Naive B cell (primary cell): ENCODE results near the gene SETD1A. TPM values are rescaled to one million over a fixed set of nuclear protein-coding genes. Genes with fewer than 3 reads are reported as not detected.

Experiments
- ATAC-seq, 2 donors: fragments of 150-1000 bp; cut with Tn5 transposase; 2 replicates each; pipeline ENCODE4 v1.10.0; 2021; ENCODE audit warnings: low read depth in 2 of 2, mild to moderate bottlenecking in 2 of 2, moderate library complexity in 2 of 2
- DNase-seq: peaks from one replicate; pipeline ENCODE4 v3.0.0; 2022
- H3K27ac Mint-ChIP-seq, 6 donors: one replicate each; pipeline ENCODE4 v1.8.0; 2020 to 2022; ENCODE audit warnings: mild to moderate bottlenecking in 6 of 6, mixed read lengths in 6 of 6, moderate library complexity in 5 of 6, inconsistent platforms in 2 of 6
- H3K27me3 Mint-ChIP-seq, 3 donors: one replicate each; pipeline ENCODE4 v1.8.0; 2021 to 2022; ENCODE audit warnings: mixed read lengths in 3 of 3, mild to moderate bottlenecking in 1 of 3
- H3K36me3 Mint-ChIP-seq, 2 donors: one replicate each; pipeline ENCODE4 v1.8.0; 2020 to 2022; ENCODE audit warnings: mixed read lengths in 2 of 2, inconsistent platforms in 1 of 2, mild to moderate bottlenecking in 1 of 2
- H3K4me1 Mint-ChIP-seq, 3 donors: one replicate each; pipeline ENCODE4 v1.8.0; 2020 to 2022; ENCODE audit warnings: mixed read lengths in 3 of 3, inconsistent platforms in 1 of 3, mild to moderate bottlenecking in 1 of 3, moderate library complexity in 1 of 3
- H3K4me3 Mint-ChIP-seq, 8 donors: one replicate each; pipeline ENCODE4 v1.8.0; 2020 to 2022; ENCODE audit warnings: mild to moderate bottlenecking in 8 of 8, mixed read lengths in 8 of 8, moderate library complexity in 8 of 8, inconsistent platforms in 2 of 8
- H3K9me3 Mint-ChIP-seq, 7 donors: one replicate each; pipeline ENCODE4 v1.8.0; 2020 to 2022; ENCODE audit warnings: mixed read lengths in 7 of 7, mild to moderate bottlenecking in 5 of 7, inconsistent platforms in 2 of 7, moderate library complexity in 1 of 7
- polyA plus RNA-seq, 6 donors: library from polyadenylated mRNA; unstranded; fragments of 300-500 nt; fragmentation: Illumina TruSeq; gene quantifications; one replicate each; pipeline ENCODE4 v1.2.3, GENCODE V29; 2021; ENCODE audit warnings: low read depth in 6 of 6

Gene SETD1A
- polyA plus RNA-seq, 6 donors from 2014 or later = 0.69 to 2.8 (median 0.85) TPM; not detected in 1

DNA sequence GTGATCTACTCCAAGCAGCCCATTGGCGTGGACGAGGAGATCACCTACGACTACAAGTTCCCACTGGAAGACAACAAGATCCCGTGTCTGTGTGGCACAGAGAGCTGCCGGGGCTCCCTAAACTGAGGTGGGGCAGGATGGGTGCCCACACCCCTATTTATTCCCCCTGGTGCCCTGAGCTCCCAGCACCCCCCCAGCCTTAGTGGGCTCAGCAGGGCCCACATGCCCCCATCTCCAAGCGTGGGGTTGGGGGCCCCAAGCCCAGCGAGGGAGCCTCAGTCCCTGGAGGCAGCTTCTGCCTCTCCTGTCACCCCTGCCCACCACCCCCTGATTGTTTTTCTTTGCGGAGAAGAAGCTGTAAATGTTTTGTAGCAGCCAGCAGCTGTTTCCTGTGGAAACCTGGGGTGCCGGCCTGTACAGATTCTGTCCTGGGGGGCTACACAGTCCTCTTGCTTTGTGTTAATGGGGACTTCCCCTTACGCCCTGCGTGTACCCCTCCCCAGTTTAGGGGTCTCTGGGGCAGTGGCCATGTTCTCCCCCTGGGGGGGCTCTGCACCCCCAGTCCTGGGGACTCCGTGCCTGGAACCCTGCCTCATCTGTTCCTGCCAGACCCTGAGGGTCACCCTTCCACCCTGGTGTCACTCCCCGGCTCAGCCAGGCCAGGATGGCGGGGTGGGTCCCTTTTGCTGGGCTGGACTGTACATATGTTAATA, 26.5 kb downstream of the SETD1A start:
- Mint-ChIP-seq H3K4me1 (peaks cover 2 to 11% (median 5%) of the 10 kb centered on the region in 3 donors), H3K4me3 (no peak overlapping the region), H3K9me3 (no peaks in the 10 kb centered on the region), H3K27ac (peak overlapping the region in 3 of 6 donors; percentile 18 to 86 (median 73)), H3K27me3 (no peaks in the 10 kb centered on the region), H3K36me3 (peaks cover 0 to 7% of the 10 kb centered on the region in 2 donors)
- ATAC-seq (no peak), DNase-seq (no peak)

DNA sequence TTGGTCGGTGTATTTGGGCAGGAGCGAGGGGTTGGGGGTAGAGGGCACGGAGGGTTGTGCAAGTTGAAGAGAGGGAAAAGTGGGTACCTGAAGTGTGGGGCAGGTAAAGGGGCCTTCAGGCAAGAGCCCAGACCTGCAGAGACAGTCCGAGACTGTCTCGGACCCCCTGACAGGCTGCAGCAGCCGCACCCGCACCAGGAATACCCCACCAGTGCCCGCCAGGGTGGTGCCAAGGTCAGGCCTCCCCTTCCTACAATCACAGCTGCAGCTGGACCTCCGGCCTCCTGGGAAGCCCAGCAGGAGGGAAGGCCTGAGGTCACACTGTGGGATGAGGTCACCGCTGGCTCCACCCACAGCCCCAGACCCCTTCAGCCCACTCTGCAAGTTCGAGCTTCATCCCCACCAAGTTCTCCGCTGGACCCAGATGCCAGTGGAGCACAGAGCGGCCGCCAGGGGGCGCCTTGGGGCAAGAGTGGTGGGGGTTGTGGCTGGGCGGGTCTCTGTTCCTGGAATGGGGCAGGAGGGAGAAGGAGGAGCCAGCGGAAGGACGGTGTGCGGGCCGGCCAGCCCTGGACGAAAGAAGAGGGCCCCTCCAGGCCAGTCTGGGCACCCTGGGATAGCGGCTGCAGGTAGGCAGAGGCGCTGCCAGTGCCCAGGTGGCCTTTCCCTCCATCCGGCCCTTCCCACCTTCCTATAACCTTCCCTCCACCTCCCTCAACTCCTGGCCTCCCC, 27.3 kb downstream of the SETD1A start, which contains the start of gene HSD3B7:
HSD3B7 (plus strand) TSS at position 539 of the 732 bp plus-strand sequence. CDS start 452 bp downstream, outside the sequence.
- Mint-ChIP-seq H3K36me3 (peaks cover 0 to 7% of the 10 kb centered on the region in 2 donors), H3K4me1 (peaks cover 2 to 11% (median 5%) of the 10 kb centered on the region in 3 donors), H3K9me3 (no peaks in the 10 kb centered on the region), H3K4me3 (no peak within 1 kb of the TSS), H3K27ac (peak within 1 kb of the TSS in 2 of 6 donors; percentile 71 to 86), H3K27me3 (no peaks in the 10 kb centered on the region)
- peak; percentile 67 for DNase-seq
- ATAC-seq = peak; percentile 77 to 83

DNA sequence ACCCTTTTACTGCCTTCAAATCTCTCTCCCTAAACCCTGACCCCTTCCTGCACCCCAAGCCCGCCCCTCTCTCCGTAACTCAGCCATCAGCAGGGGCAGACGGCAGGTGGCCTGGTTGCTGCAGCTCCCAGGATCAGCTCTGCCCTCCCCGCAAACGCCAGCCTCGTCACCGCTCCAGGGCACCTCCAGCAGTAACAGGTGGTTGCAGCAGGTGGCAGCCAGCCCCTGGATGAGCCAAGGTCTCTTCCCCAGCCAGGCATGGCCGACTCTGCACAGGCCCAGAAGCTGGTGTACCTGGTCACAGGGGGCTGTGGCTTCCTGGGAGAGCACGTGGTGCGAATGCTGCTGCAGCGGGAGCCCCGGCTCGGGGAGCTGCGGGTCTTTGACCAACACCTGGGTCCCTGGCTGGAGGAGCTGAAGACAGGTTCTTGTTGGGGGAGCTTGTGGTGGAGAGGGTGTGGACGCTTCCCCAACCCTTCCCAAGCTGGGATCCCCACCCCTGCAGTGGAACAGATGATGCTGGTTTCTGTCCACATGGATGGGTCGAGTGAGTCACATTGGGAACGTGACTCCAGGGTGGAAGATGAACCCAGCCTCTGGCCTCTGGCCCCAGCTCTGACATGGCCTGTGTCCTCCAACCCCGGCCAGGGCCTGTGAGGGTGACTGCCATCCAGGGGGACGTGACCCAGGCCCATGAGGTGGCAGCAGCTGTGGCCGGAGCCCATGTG, 28.0 kb downstream of the SETD1A start:
- no peak for DNase-seq
- no peaks in the 10 kb centered on the region for H3K27me3 Mint-ChIP-seq
- H3K9me3 Mint-ChIP-seq = no peaks in the 10 kb centered on the region
- H3K27ac Mint-ChIP-seq = no peak overlapping the region
- no peak overlapping the region for H3K4me3 Mint-ChIP-seq
- ATAC-seq = peak; percentile 13 to 17
- peaks cover 0 to 7% of the 10 kb centered on the region in 2 donors for H3K36me3 Mint-ChIP-seq
- peaks cover 0 to 7% (median 2%) of the 10 kb centered on the region in 3 donors for H3K4me1 Mint-ChIP-seq

DNA sequence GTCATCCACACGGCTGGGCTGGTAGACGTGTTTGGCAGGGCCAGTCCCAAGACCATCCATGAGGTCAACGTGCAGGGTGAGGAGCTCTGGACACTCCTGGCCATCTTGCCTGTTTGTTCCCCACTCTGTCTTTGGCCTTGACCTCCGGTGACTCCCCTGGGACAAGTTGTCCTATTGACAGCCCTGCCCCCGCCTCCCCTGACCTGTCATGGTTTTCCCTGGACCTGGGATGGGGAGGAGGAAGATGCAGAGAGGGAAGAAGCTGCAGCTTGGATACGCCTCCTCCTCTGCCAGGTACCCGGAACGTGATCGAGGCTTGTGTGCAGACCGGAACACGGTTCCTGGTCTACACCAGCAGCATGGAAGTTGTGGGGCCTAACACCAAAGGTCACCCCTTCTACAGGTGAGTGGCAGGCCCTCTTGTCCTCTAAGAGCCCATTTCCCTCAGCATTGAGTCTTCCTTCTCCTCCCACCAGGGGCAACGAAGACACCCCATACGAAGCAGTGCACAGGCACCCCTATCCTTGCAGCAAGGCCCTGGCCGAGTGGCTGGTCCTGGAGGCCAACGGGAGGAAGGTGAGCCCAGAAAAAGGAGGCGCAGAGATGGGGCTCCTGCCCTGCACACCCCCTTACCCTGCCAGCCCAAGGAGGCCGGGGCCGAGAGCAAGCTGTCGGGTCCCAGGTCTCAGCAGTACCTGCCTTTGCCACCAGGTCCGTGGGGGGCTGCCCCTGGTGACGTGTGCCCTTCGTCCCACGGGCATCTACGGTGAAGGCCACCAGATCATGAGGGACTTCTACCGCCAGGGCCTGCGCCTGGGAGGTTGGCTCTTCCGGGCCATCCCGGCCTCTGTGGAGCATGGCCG, 28.8 kb downstream of the SETD1A start:
- peaks cover 0 to 7% (median 2%) of the 10 kb centered on the region in 3 donors for H3K4me1 Mint-ChIP-seq
- H3K27ac Mint-ChIP-seq = peak overlapping the region in 2 of 6 donors; percentile 56 to 71
- H3K27me3 Mint-ChIP-seq = peaks cover 0 to 6% (median 0%) of the 10 kb centered on the region in 3 donors
- no peaks in the 10 kb centered on the region for H3K9me3 Mint-ChIP-seq
- DNase-seq = no peak
- ATAC-seq = no peak
- H3K36me3 Mint-ChIP-seq = peaks cover 0 to 7% of the 10 kb centered on the region in 2 donors
- H3K4me3 Mint-ChIP-seq = peak overlapping the region in 1 of 8 donors; percentile 53

- Mint-ChIP-seq H3K4me3 (no peak overlapping the region), H3K36me3 (peaks cover 0 to 4% of the 10 kb centered on the region in 2 donors), H3K9me3 (no peaks in the 10 kb centered on the region), H3K27ac (no peak overlapping the region), H3K4me1 (peaks cover 0 to 4% (median 2%) of the 10 kb centered on the region in 3 donors), H3K27me3 (peaks cover 0 to 6% (median 0%) of the 10 kb centered on the region in 3 donors)
- ATAC-seq = no peak
- no peak for DNase-seq
These were observed 30.1 kb downstream of the SETD1A start for GRCh38 chr16:30987581-30988190.

- H3K36me3 Mint-ChIP-seq = no peaks in the 10 kb centered on the region
- ATAC-seq = no peak
- peaks cover 0 to 6% (median 0%) of the 10 kb centered on the region in 3 donors for H3K27me3 Mint-ChIP-seq
- no peak overlapping the region for H3K4me3 Mint-ChIP-seq
- DNase-seq = no peak
- no peak overlapping the region for H3K27ac Mint-ChIP-seq
- no peaks in the 10 kb centered on the region for H3K9me3 Mint-ChIP-seq
- peaks cover 0 to under 1% (median 0%) of the 10 kb centered on the region in 3 donors for H3K4me1 Mint-ChIP-seq
These were observed 32.0 kb downstream of the SETD1A start for GRCh38 chr16:30989469-30990047.

GRCh38 chr16:30990105-30990504, 32.6 kb downstream of the SETD1A start:
- no peaks in the 10 kb centered on the region for H3K36me3 Mint-ChIP-seq

DNA sequence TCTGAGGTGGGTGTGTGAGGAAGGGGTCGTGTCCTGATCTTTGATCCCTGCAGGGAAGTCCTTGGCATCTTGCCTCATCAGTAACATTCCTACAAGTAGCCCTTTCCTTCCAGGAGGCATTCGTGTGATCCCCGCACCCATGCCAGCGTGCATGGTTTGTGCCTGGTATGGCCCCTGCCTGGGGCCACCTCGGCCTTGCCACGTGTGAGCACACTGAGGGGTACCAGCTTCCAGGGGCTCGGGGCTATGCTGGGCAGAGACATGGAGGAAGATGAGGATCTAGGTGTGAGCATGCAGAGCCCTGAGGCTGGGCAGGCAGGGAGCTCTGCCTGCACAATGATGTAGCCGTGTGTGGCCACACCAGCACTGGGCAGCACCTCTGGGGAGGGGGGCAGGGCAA, 33.5 kb downstream of the SETD1A start:
- no peaks in the 10 kb centered on the region for H3K9me3 Mint-ChIP-seq
- peaks cover 0 to 6% (median 0%) of the 10 kb centered on the region in 3 donors for H3K27me3 Mint-ChIP-seq
- H3K27ac Mint-ChIP-seq = no peak overlapping the region
- no peak overlapping the region for H3K4me3 Mint-ChIP-seq
- H3K36me3 Mint-ChIP-seq = no peaks in the 10 kb centered on the region
- H3K4me1 Mint-ChIP-seq = no peaks in the 10 kb centered on the region
- ATAC-seq (no peak), DNase-seq (no peak)

More at GRCh38 chr16:30990105-30990504, 32.6 kb downstream of the SETD1A start:
- Mint-ChIP-seq H3K27ac (no peak overlapping the region), H3K4me3 (peak overlapping the region in 1 of 8 donors; percentile 80), H3K4me1 (no peaks in the 10 kb centered on the region), H3K27me3 (peaks cover 0 to 6% (median 0%) of the 10 kb centered on the region in 3 donors), H3K9me3 (no peaks in the 10 kb centered on the region)
- ATAC-seq (no peak), DNase-seq (no peak)

DNA sequence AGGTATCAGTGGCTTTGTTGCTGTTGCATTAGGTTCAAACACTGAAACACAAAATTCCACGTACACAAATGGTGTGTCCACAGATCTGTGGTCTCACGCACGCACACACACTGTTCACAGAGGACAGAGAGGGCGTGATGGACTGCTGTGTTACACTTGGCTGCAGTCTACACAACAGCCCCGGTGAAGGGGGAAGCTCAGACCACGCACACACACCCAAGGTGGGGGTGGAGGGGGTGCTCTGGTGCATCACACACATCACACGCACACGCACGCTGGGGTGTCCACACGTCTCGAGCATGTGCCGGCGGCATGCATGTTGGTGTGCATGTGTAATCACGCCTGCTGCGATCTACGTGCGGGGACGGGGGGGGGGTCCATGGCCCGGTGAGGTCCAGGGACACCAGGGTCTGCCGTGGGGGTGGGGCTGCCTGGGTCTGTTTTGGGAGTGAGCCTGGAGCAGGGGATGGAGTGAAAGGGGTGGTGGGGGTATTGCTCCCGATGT, 34.8 kb downstream of the SETD1A start:
- Mint-ChIP-seq H3K4me3 (no peak overlapping the region), H3K9me3 (no peaks in the 10 kb centered on the region), H3K4me1 (peaks cover 0 to 3% (median 0%) of the 10 kb centered on the region in 3 donors), H3K27ac (no peak overlapping the region), H3K36me3 (no peaks in the 10 kb centered on the region), H3K27me3 (peaks cover 0 to 6% (median 0%) of the 10 kb centered on the region in 3 donors)
- ATAC-seq (no peak), DNase-seq (no peak)

GRCh38 chr16:30992931-30993816, 35.6 kb downstream of the SETD1A start:
- H3K27ac Mint-ChIP-seq = peak overlapping the region in 2 of 6 donors; percentile 7 to 14
- H3K27me3 Mint-ChIP-seq = peaks cover 0 to 6% (median 0%) of the 10 kb centered on the region in 3 donors

GRCh38 chr16:30995927-30996323, 38.4 kb downstream of the SETD1A start:
- Mint-ChIP-seq H3K27ac (peak overlapping the region in 3 of 6 donors; percentile 64 to 87 (median 76)), H3K4me1 (peaks cover 0 to 3% (median 0%) of the 10 kb centered on the region in 3 donors), H3K4me3 (peak overlapping the region; percentile 18 to 79 (median 66)), H3K9me3 (no peaks in the 10 kb centered on the region), H3K36me3 (no peaks in the 10 kb centered on the region), H3K27me3 (peaks cover 0 to 5% (median 0%) of the 10 kb centered on the region in 3 donors)
- ATAC-seq (no peak), DNase-seq (no peak)

More at GRCh38 chr16:30992931-30993816, 35.6 kb downstream of the SETD1A start:
- H3K4me3 Mint-ChIP-seq = peak overlapping the region in 1 of 8 donors; percentile 66
- H3K36me3 Mint-ChIP-seq = no peaks in the 10 kb centered on the region
- DNase-seq (no peak), ATAC-seq (no peak)
- no peaks in the 10 kb centered on the region for H3K9me3 Mint-ChIP-seq
- peaks cover 0 to 3% (median 0%) of the 10 kb centered on the region in 3 donors for H3K4me1 Mint-ChIP-seq
